Esophagus muscularis mucosa (tissue), 4 donors: ENCODE results near the gene CALHM2.

Experiments
- CTCF ChIP-seq, 3 experiments: fragments of 200-600 bp in 2 of 3; fragments of 450-650 bp in 1 of 3; sonication (generic) in 2 of 3; IDR thresholded peaks; one replicate each; pipeline ENCODE4 v1.5.1; 2017 to 2019; ENCODE audit warnings: antibody characterized with exemption in 3 of 3, mild to moderate bottlenecking in 2 of 3, moderate library complexity in 1 of 3
- EP300 ChIP-seq: sonication (generic); formaldehyde crosslinking; IDR thresholded peaks from one replicate; pipeline ENCODE4 v1.6.1; 2017; ENCODE audit warnings: antibody characterized with exemption
- POLR2A ChIP-seq: fragments of 450-650 bp; IDR thresholded peaks from one replicate; pipeline ENCODE4 v1.6.1; 2017; ENCODE audit warnings: antibody characterized with exemption, moderate library complexity, mild to moderate bottlenecking, low read depth
- POLR2AphosphoS5 ChIP-seq, 2 donors: sonication (generic); formaldehyde crosslinking; IDR thresholded peaks; one replicate each; pipeline ENCODE4 v1.6.1; 2017; ENCODE audit warnings: antibody characterized with exemption in 2 of 2

- no peak for TF ChIP-seq POLR2A
- TF ChIP-seq CTCF (IDR thresholded peaks at IDR 0.05): no peak
- no peak for TF ChIP-seq EP300
- peak; percentile 45 to 52 for TF ChIP-seq POLR2AphosphoS5 (IDR thresholded peaks at IDR 0.05)
Observed at GRCh38 chr10:103451091-103451813, 918 bp downstream of the CALHM2 start.
